Psoas muscle (tissue), 8 donors: ENCODE results near the gene CXXC5. TPM values are rescaled to one million over a fixed set of nuclear protein-coding genes. Genes with fewer than 3 reads are reported as not detected.

Experiments used
- ATAC-seq, 4 donors: fragments of 200-7000 bp; cut with Tn5 transposase; one replicate each; pipeline ENCODE4 v1.9.1; 2020; ENCODE audit warnings: moderate library complexity in 3 of 4, mild to moderate bottlenecking in 2 of 4
- DNase-seq, 2 donors: peaks; one replicate each; pipeline ENCODE4 v3.0.0-alpha.2; 2020
- H3K27ac ChIP-seq: fragments of 200-600 bp; one replicate; pipeline ENCODE4 v1.8.0; 2022
- H3K27me3 ChIP-seq, 3 donors: fragments of 200-600 bp in 1 of 3; one replicate each; pipeline versions ENCODE4 v1.6.1 to v1.8.0; 2013 to 2022; ENCODE audit warnings: low read length in 2 of 3, mild to moderate bottlenecking in 2 of 3, moderate library complexity in 1 of 3; ENCODE audit not compliant: insufficient read depth in 3 of 3
- H3K36me3 ChIP-seq, 2 donors: fragments of 200-600 bp in 1 of 2; one replicate each; pipeline versions ENCODE4 v1.6.1 to v1.8.0; 2013 to 2022; ENCODE audit warnings: low read depth in 1 of 2, mild to moderate bottlenecking in 1 of 2, moderate library complexity in 1 of 2; ENCODE audit not compliant: insufficient read depth in 1 of 2
- H3K4me1 ChIP-seq: fragments of 200-600 bp; one replicate; pipeline ENCODE4 v1.8.0; 2022
- H3K4me3 ChIP-seq: fragments of 200-600 bp; one replicate; pipeline ENCODE4 v1.8.0; 2022; ENCODE audit warnings: mild to moderate bottlenecking
- H3K9me3 ChIP-seq: fragments of 200-600 bp; one replicate; pipeline ENCODE4 v1.8.0; 2022
- CTCF ChIP-seq: fragments of 200-600 bp; IDR thresholded peaks from one replicate; pipeline ENCODE4 v1.8.0; 2022; ENCODE audit warnings: antibody characterized with exemption
- WGBS, 3 donors: extraction: QIAGEN DNeasy Blood & Tissue Kit; methylation state at CpG; one replicate each; pipeline versions ENCODE4 v1.1.6 to v1.1.7; 2013; 5-methylcytosine and 5-hydroxymethylcytosine counted together
- intact Hi-C, 2 donors: fragments of 100-400 bp; cut with DNase I; formaldehyde crosslinking; loops; one replicate each; pipeline versions ENCODE4 v1.11.0 to v1.14.2; 2022
- polyA plus RNA-seq, 3 donors: library from polyadenylated mRNA; stranded (reverse); fragments of 200-250 nt; gene quantifications; one replicate each; pipeline ENCODE4 v1.2.3, GENCODE V29; 2013
- total RNA-seq, 4 donors: library from RNA; stranded (reverse); fragmentation: NEBNext Ultra II Directional in 2 of 4; extraction: Animal tissue kit (Norgen Biotek cat#: 25700) in 2 of 4; gene quantifications; one replicate each; pipeline versions ENCODE4 v1.2.1 to v1.2.4, GENCODE V29; 2021 to 2023
- donor health status: healthy with polysubstance abuse.
- donor health status: DM: no; HTN: no; CAD: no; lungs with moderate emphysema.
- donor health status: Bipolar disorder and iron deficiency.
- donor health status: healthy.
- donor health status: DM: yes; HTN: yes; CAD: no.
- donor health status: DM: no; HTN: no; CAD: no.
- donor health status: DM: no; HTN: no; CAD: no.
- donor health status: DM: yes; HTN: yes; CAD: no.

Gene CXXC5
- total and polyA plus RNA-seq, 7 donors = 24.5 to 88.3 (median 47.2) TPM

DNA sequence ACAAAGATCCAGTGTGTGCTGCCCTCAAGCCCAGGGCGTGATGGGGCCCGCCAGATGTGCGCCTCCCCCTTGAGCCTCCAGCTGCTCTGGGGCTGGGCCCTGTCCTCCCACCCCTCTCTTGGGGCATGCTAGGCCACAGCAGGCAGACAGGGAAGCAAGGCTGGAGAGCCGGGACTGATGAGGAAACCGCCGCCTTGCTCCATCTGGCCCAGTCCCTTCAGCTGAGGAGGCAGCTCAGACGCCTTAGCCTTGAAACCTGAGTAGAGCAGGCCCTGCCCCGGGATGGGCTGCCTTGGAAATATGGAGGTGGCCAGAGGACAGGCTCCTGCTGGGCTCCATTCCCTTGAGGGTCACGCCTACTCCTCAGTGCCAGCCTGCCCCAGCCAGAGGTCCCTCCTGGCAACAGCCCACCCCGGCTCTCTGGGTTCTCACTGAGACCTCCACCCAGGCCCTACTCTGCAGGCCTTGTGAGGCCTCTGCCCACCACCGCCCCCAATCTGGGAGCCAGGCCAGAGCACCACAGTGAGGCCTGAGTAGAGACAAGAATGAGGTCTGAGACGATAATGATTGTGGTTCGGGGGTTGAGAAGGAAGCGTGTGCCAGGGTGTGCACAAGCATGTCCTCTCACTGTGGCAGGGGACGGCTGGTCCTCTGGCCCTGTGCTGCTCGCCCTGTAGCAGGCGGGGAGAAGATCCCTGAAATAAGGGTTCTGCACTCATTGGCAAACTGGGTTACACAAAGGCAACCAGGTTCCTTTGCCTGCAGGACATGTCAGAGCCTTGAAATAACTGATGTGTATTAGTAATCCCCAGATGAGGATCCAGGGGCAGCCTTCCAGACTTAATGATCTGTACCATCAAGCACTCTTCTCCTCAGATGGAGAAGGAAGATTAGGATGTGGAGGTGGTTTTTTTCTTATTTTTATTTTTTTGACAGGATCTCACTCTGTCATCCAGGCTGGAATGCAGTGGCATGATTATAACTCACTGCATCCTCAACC is 30.9 kb downstream of the CXXC5 start:
- H3K9me3 ChIP-seq = no peaks in the 10 kb centered on the region
- DNase-seq (peak; percentile 63 to 89), ATAC-seq (peak; percentile 64 to 78 (median 71))
- peaks cover 77% of the 10 kb centered on the region for H3K4me1 ChIP-seq
- WGBS, 3 donors = 40 to 59% (median 53%) methylated on average over 16 to 17 of the region's 17 CpGs
- intact Hi-C loops = no loop called here
- peak overlapping the region; percentile 77 for H3K27ac ChIP-seq
- TF ChIP-seq CTCF = no peak
- peaks cover 0 to 41% of the 10 kb centered on the region in 2 donors for H3K36me3 ChIP-seq
- H3K27me3 ChIP-seq = no peaks in the 10 kb centered on the region
- no peak overlapping the region for H3K4me3 ChIP-seq

DNA sequence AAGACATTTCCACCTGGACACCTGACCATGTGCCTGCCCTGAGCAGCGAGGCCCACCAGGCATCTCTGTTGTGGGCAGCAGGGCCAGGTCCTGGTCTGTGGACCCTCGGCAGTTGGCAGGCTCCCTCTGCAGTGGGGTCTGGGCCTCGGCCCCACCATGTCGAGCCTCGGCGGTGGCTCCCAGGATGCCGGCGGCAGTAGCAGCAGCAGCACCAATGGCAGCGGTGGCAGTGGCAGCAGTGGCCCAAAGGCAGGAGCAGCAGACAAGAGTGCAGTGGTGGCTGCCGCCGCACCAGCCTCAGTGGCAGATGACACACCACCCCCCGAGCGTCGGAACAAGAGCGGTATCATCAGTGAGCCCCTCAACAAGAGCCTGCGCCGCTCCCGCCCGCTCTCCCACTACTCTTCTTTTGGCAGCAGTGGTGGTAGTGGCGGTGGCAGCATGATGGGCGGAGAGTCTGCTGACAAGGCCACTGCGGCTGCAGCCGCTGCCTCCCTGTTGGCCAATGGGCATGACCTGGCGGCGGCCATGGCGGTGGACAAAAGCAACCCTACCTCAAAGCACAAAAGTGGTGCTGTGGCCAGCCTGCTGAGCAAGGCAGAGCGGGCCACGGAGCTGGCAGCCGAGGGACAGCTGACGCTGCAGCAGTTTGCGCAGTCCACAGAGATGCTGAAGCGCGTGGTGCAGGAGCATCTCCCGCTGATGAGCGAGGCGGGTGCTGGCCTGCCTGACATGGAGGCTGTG is 32.4 kb downstream of the CXXC5 start:
- 80 to 87% (median 80%) methylated on average over 28 to 36 of the region's 36 CpGs for WGBS, 3 donors
- Histone ChIP-seq H3K4me1 (peaks cover 76% of the 10 kb centered on the region), H3K27ac (peak overlapping the region; percentile 65), H3K36me3 (peaks cover 0 to 48% of the 10 kb centered on the region in 2 donors), H3K9me3 (no peaks in the 10 kb centered on the region), H3K4me3 (no peak overlapping the region), H3K27me3 (no peaks in the 10 kb centered on the region)
- intact Hi-C loops = loop anchor here in 1 of 2 donors (5.0 kb wide), 1 partner anchor 33 kb away; the partner anchor contains the start of gene CXXC5
- ATAC-seq = no peak
- no peak for TF ChIP-seq CTCF
- no peak for DNase-seq

- ATAC-seq (no peak), DNase-seq (no peak)
- H3K27me3 ChIP-seq = no peaks in the 10 kb centered on the region
- H3K4me1 ChIP-seq = peaks cover 79% of the 10 kb centered on the region
- no peaks in the 10 kb centered on the region for H3K9me3 ChIP-seq
- peaks cover 0 to 48% of the 10 kb centered on the region in 2 donors for H3K36me3 ChIP-seq
- no peak for TF ChIP-seq CTCF
- intact Hi-C loops = loop anchor here in 1 of 2 donors (5.0 kb wide), 1 partner anchor 34 kb away; the partner anchor contains the start of gene CXXC5
- no peak overlapping the region for H3K4me3 ChIP-seq
- peak overlapping the region; percentile 65 for H3K27ac ChIP-seq
- 87 to 94% (median 87%) methylated on average over 22 of the region's 22 CpGs for WGBS, 3 donors
Measured at GRCh38 chr5:139681112-139681458, 32.9 kb downstream of the CXXC5 start.

GRCh38 chr5:139681466-139681865 is 33.3 kb downstream of the CXXC5 start:
- Histone ChIP-seq H3K4me1 (peaks cover 83% of the 10 kb centered on the region), H3K36me3 (peaks cover 0 to 48% of the 10 kb centered on the region in 2 donors), H3K27me3 (no peaks in the 10 kb centered on the region), H3K27ac (peak overlapping the region; percentile 65), H3K4me3 (no peak overlapping the region), H3K9me3 (no peaks in the 10 kb centered on the region)
- no peak for TF ChIP-seq CTCF
- DNase-seq (no peak), ATAC-seq (no peak)
- intact Hi-C loops = loop anchor here in 1 of 2 donors (5.0 kb wide), 1 partner anchor 34 kb away; the partner anchor contains the start of gene CXXC5
